Activated gamma-delta T cell treated with anti-CD3 and anti-CD28 coated beads, Interleukin-2, amount 50 U/mL, for 16 hours (primary cell): Measurements from ENCODE around the gene PAN2.
"Not testable (repeated sequence)": the region's sequence is repeated elsewhere in the genome, so short reads cannot be mapped to it uniquely, and the experiment has no call there.

Experiments
- DNase-seq: peaks from one replicate; pipeline ENCODE4 v3.0.0-alpha.2; 2020; ENCODE audit warnings: low read depth

Gene PAN2

GRCh38 chr12:56308714-56309113, 25.1 kb downstream of the PAN2 start:
- DNase-seq: no peak

- DNase-seq: no peak
Observed at GRCh38 chr12:56307221-56307965, 26.4 kb downstream of the PAN2 start.

GRCh38 chr12:56304872-56305590, 28.8 kb downstream of the PAN2 start:
- no peak for DNase-seq

- DNase-seq: no peak
Observed at GRCh38 chr12:56304276-56304675, 29.5 kb downstream of the PAN2 start.

GRCh38 chr12:56300644-56301464, 32.9 kb downstream of the PAN2 start:
- DNase-seq: no peak

GRCh38 chr12:56299853-56300643, 33.8 kb downstream of the PAN2 start, which contains the start of gene CS:
CS (minus strand) TSS chr12:56300330; CDS start chr12:56300201, 129 bp downstream.
- DNase-seq: peak; percentile 98

- no peak for DNase-seq
Observed at GRCh38 chr12:56299308-56299852, 34.4 kb downstream of the PAN2 start.

GRCh38 chr12:56298828-56299227, 35.0 kb downstream of the PAN2 start:
- no peak for DNase-seq

- DNase-seq: no peak
Observed at GRCh38 chr12:56297400-56297799, 36.4 kb downstream of the PAN2 start.

GRCh38 chr12:56296295-56296694, 37.5 kb downstream of the PAN2 start:
- no peak for DNase-seq

- no peak for DNase-seq
Observed at GRCh38 chr12:56293795-56294194, 40.0 kb downstream of the PAN2 start.

GRCh38 chr12:56288705-56289387, 45.0 kb downstream of the PAN2 start:
- no peak for DNase-seq

GRCh38 chr12:56286044-56286830, 47.6 kb downstream of the PAN2 start:
- DNase-seq: no peak

- DNase-seq: not testable (repeated sequence)
Observed at GRCh38 chr12:56284263-56284662, 49.5 kb downstream of the PAN2 start.

GRCh38 chr12:56282579-56282978, 51.2 kb downstream of the PAN2 start:
- no peak for DNase-seq

- no peak for DNase-seq
Observed at GRCh38 chr12:56282030-56282429, 51.8 kb downstream of the PAN2 start.

- no peak for DNase-seq
Observed at GRCh38 chr12:56280849-56281248, 53.0 kb downstream of the PAN2 start.

GRCh38 chr12:56278905-56279304, 54.9 kb downstream of the PAN2 start:
- no peak for DNase-seq

GRCh38 chr12:56274299-56274698, 59.5 kb downstream of the PAN2 start:
- no peak for DNase-seq

GRCh38 chr12:56272468-56272867, 61.3 kb downstream of the PAN2 start:
- not testable (repeated sequence) for DNase-seq
